ENCODE data around the gene TNNI3K.

Gene TNNI3K

GRCh38 chr1:74478979-74479378 is 243.8 kb downstream of the TNNI3K start:
- H3K27me3 ChIP-seq (ENCODE audit: control insufficient read depth, low read length): no peaks in the 10 kb centered on the region
- no peak for TF ChIP-seq EZH2phosphoT487 (IDR thresholded peaks at IDR 0.05; ENCODE audit: borderline replicate concordance, low read length)
- TF ChIP-seq CTCF (IDR thresholded peaks at IDR 0.05; ENCODE audit: low read depth, low read length, poor library complexity, severe bottlenecking): no peak
- no peaks in the 10 kb centered on the region for H3F3A ChIP-seq (ENCODE audit: control insufficient read depth, insufficient read depth)
- H3K27ac ChIP-seq (ENCODE audit: low read depth, low read length): no peak overlapping the region
- H3K4me3 ChIP-seq (ENCODE audit: low read length): no peak overlapping the region
- H3K9me3 ChIP-seq (ENCODE audit: control insufficient read depth, insufficient read depth, low read length): no peaks in the 10 kb centered on the region
- no peaks in the 10 kb centered on the region for H3K36me3 ChIP-seq (ENCODE audit: control insufficient read depth, low read length)
- no peaks in the 10 kb centered on the region for H3K79me2 ChIP-seq (ENCODE audit: control insufficient read depth, low read length)
- H3K4me1 ChIP-seq (ENCODE audit: control insufficient read depth, low read length): no peaks in the 10 kb centered on the region
- H3K4me2 ChIP-seq (ENCODE audit: low read length): no peak overlapping the region
- no peaks in the 10 kb centered on the region for H4K20me1 ChIP-seq (ENCODE audit: control insufficient read depth, insufficient read depth, low read depth, low read length)
- no peaks in the 10 kb centered on the region for H3K9me2 ChIP-seq (replicated peaks; ENCODE audit: control insufficient read depth, low read length)

- TF ChIP-seq CTCF (IDR thresholded peaks at IDR 0.05; ENCODE audit: low read depth, low read length, poor library complexity, severe bottlenecking): no peak
- TF ChIP-seq EZH2phosphoT487 (IDR thresholded peaks at IDR 0.05; ENCODE audit: borderline replicate concordance, low read length): no peak
- Histone ChIP-seq H3K4me2 (ENCODE audit: low read length) (no peak overlapping the region), H3K9me3 (ENCODE audit: control insufficient read depth, insufficient read depth, low read length) (no peaks in the 10 kb centered on the region), H3K27ac (ENCODE audit: low read depth, low read length) (no peak overlapping the region), H3K4me3 (ENCODE audit: low read length) (no peak overlapping the region), H3F3A (ENCODE audit: control insufficient read depth, insufficient read depth) (no peaks in the 10 kb centered on the region), H3K4me1 (ENCODE audit: control insufficient read depth, low read length) (no peaks in the 10 kb centered on the region), H3K9me2 (replicated peaks; ENCODE audit: control insufficient read depth, low read length) (no peaks in the 10 kb centered on the region), H4K20me1 (ENCODE audit: control insufficient read depth, insufficient read depth, low read depth, low read length) (no peaks in the 10 kb centered on the region), H3K27me3 (ENCODE audit: control insufficient read depth, low read length) (no peaks in the 10 kb centered on the region), H3K36me3 (ENCODE audit: control insufficient read depth, low read length) (no peaks in the 10 kb centered on the region), H3K79me2 (ENCODE audit: control insufficient read depth, low read length) (no peaks in the 10 kb centered on the region)
Observed at GRCh38 chr1:74480068-74480467, 244.9 kb downstream of the TNNI3K start.

GRCh38 chr1:74481607-74482006 is 246.4 kb downstream of the TNNI3K start:
- H3K9me2 ChIP-seq (replicated peaks; ENCODE audit: control insufficient read depth, low read length): no peaks in the 10 kb centered on the region
- H3K36me3 ChIP-seq (ENCODE audit: control insufficient read depth, low read length): no peaks in the 10 kb centered on the region
- no peaks in the 10 kb centered on the region for H3K79me2 ChIP-seq (ENCODE audit: control insufficient read depth, low read length)
- no peak overlapping the region for H3K4me2 ChIP-seq (ENCODE audit: low read length)
- H3K9me3 ChIP-seq (ENCODE audit: control insufficient read depth, insufficient read depth, low read length): no peaks in the 10 kb centered on the region
- no peaks in the 10 kb centered on the region for H4K20me1 ChIP-seq (ENCODE audit: control insufficient read depth, insufficient read depth, low read depth, low read length)
- H3K27me3 ChIP-seq (ENCODE audit: control insufficient read depth, low read length): no peaks in the 10 kb centered on the region
- H3K4me3 ChIP-seq (ENCODE audit: low read length): no peak overlapping the region
- no peaks in the 10 kb centered on the region for H3F3A ChIP-seq (ENCODE audit: control insufficient read depth, insufficient read depth)
- no peak for TF ChIP-seq EZH2phosphoT487 (IDR thresholded peaks at IDR 0.05; ENCODE audit: borderline replicate concordance, low read length)
- no peak for TF ChIP-seq CTCF (IDR thresholded peaks at IDR 0.05; ENCODE audit: low read depth, low read length, poor library complexity, severe bottlenecking)
- no peak overlapping the region for H3K27ac ChIP-seq (ENCODE audit: low read depth, low read length)
- no peaks in the 10 kb centered on the region for H3K4me1 ChIP-seq (ENCODE audit: control insufficient read depth, low read length)

GRCh38 chr1:74485622-74486021 is 250.4 kb downstream of the TNNI3K start:
- H3F3A ChIP-seq (ENCODE audit: control insufficient read depth, insufficient read depth): no peaks in the 10 kb centered on the region
- H3K9me2 ChIP-seq (replicated peaks; ENCODE audit: control insufficient read depth, low read length): no peaks in the 10 kb centered on the region
- no peaks in the 10 kb centered on the region for H3K9me3 ChIP-seq (ENCODE audit: control insufficient read depth, insufficient read depth, low read length)
- H3K36me3 ChIP-seq (ENCODE audit: control insufficient read depth, low read length): no peaks in the 10 kb centered on the region
- no peaks in the 10 kb centered on the region for H4K20me1 ChIP-seq (ENCODE audit: control insufficient read depth, insufficient read depth, low read depth, low read length)
- no peaks in the 10 kb centered on the region for H3K27me3 ChIP-seq (ENCODE audit: control insufficient read depth, low read length)
- H3K4me3 ChIP-seq (ENCODE audit: low read length): no peak overlapping the region
- TF ChIP-seq EZH2phosphoT487 (IDR thresholded peaks at IDR 0.05; ENCODE audit: borderline replicate concordance, low read length): no peak
- TF ChIP-seq CTCF (IDR thresholded peaks at IDR 0.05; ENCODE audit: low read depth, low read length, poor library complexity, severe bottlenecking): no peak
- no peak overlapping the region for H3K27ac ChIP-seq (ENCODE audit: low read depth, low read length)
- no peaks in the 10 kb centered on the region for H3K79me2 ChIP-seq (ENCODE audit: control insufficient read depth, low read length)
- no peak overlapping the region for H3K4me2 ChIP-seq (ENCODE audit: low read length)
- H3K4me1 ChIP-seq (ENCODE audit: control insufficient read depth, low read length): no peaks in the 10 kb centered on the region

All from DOHH2 (cell line).